GM18520 (cell line): ENCODE results near the gene JPH4.

Source experiments
- ATAC-seq: cut with Tn5 transposase; IDR thresholded peaks from one replicate; pipeline ENCODE4 v1.9.1; 2021; ENCODE audit not compliant: unreplicated experiment

Gene JPH4

DNA sequence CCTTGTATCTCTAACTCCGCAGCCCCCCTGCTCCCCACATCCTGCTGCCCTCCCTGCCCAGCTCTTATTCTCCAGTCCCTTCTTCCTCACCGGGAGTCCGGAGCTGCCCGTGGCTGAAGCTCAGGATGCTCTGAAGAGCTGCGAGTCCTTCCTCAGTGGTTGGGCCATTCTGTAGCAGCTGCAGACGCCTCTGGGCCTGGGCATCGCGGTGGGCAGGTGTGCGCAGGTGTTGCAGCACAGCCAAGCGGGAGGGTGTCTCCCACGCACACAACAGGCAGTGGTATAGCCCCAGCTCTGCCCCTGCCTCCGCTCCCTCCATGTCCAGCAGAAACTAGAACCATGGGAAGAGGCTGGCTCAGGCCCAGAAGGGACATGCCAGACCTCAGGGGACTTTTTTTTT, 47.2 kb downstream of the JPH4 start:
- no peak for ATAC-seq

- ATAC-seq: no peak
These were observed 48.1 kb downstream of the JPH4 start for GRCh38 chr14:23530375-23531055.

DNA sequence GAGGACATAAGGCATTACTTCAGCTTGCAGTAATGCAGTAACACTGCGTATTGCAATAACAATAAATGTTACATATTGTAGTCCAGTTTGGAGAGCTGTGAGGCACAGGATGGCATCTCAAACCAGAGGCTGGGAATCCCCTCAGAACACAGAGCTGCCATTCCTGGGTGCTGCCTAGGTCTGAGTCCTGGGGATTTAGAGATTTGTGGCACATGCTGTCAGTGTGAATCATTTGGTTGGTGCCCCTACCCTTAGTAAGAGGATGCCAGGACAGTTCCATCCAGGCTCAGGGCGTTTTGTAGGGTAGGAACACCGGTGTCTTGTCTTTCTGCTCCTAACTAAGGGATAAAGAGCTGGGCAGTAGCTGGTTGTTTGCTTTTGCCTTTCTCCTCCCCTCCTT, 49.6 kb downstream of the JPH4 start:
- ATAC-seq: no peak

- ATAC-seq: no peak
These were observed 50.0 kb downstream of the JPH4 start for GRCh38 chr14:23528555-23528954.

DNA sequence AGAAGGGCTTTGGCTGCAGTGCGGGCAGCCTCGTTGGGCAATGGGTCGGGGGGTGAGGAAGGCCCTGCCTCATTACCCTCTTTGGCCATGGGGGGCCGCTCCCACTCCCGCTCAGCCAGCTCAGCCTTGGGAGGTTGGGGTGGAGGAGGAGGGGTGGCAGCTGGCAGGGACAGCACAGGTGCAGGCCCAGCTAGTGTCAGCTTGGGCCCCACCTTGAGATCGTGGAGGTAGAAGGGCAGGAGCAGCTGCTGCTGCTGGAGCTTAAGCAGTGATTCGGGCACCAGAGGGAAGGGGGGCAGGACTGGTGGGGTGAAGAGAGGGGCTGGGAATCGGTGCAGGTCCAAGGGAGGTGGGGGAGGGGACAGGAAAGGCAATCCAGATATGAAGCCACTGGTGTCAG, 53.0 kb downstream of the JPH4 start:
- ATAC-seq: no peak

DNA sequence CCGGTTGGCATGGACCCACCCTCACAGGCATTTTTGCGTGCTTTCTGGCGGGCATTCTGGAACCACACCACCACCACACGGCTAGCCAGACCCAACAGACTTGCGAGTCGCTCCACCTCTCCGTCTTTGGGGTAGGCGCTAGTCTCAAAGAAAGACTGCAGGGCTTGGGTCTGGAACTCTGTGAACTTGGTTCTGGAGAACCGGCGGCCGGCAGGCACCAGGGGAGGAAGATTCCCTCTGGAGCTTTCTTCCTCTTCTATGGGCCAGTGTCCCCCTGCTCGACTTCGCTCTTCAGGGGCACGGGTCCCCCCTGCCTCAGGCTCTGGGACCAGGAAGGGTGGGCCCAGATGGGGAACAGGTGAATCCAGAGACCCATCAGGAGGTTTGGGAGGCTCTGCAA, 53.6 kb downstream of the JPH4 start:
- ATAC-seq: no peak

GRCh38 chr14:23523229-23524016, 55.2 kb downstream of the JPH4 start:
- ATAC-seq: no peak

DNA sequence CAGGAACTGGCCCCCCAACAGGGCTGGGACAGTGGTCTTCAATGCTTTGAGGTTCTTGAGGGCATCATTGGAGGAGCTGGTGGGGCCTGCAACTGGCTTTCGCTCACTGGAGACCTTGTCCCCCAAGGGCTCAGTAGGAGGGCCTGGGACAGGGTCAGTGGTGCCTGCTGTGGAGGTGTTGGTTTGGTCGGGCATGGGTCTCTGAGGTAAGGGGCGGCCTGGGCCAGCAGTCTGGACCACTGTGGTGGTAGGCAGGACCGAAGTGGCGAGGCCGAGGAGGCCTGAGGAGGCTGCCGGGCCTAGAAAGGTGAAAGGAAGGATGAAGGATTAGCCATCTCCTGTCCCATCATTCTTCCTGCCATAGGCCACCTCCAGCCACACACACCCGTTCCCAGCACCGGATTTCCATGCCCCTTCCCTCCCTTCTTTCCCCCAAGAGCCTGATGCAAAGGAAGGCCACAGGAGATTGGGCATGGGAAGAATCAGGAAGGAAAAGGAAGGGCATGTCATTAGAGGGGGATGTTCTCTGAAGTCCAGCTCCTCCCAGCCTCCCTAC, 55.9 kb downstream of the JPH4 start:
- no peak for ATAC-seq

- ATAC-seq: no peak
These were observed 56.6 kb downstream of the JPH4 start for GRCh38 chr14:23521785-23522640.

DNA sequence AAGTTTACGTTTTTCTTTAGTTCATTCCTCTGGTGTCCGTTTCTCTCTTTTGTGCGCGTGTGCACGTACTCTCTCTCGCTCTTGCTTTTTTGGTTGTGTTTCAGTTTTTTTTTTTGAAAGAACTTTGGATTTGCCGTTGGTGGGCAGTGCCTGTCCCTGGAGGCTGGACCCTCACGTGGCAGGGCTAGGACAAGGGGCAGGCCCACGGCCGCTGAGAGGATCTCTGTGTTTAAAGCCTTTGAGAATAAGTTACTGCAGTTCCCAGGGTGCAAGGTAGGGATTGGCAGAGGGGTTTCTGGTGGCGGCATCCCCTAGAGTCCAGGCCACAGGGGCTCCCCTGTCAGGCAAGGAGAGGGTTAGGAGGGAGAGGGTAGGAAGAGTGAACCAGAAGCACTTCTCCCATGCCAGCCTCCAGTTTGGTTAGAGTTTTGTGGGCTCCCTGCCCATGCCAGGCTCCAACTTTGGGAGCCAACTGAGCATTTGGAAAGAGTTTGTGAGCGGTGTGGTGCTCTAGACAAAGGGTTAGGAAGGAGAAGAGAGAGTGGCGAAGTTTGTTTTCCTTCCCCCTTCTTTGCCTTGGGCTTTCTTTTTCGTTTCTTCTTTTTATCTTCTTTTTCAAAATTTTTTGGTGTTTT, 57.6 kb downstream of the JPH4 start:
- no peak for ATAC-seq

GRCh38 chr14:23518709-23519108, 59.9 kb downstream of the JPH4 start:
- ATAC-seq: no peak
